ENCODE data around the gene AP2B1. TPM values are rescaled to one million over a fixed set of nuclear protein-coding genes. Genes with fewer than 3 reads are reported as not detected.
"Not testable (repeated sequence)": the region's sequence is repeated elsewhere in the genome, so short reads cannot be mapped to it uniquely, and the experiment has no call there.

AP2B1 gene
- total RNA-seq, 2 donors from 2014 or later = 29.3 to 43.6 TPM

- ATAC-seq = no peak
- Histone ChIP-seq H3K36me3 (replicated peaks in 1 of 2; ENCODE audit: insufficient read depth in 1 of 2, low read depth in 2 of 2) (no peaks in the 10 kb centered on the region), H3K27me3 (no peaks in the 10 kb centered on the region), H3K4me3 (no peak overlapping the region), H3K9me3 (no peaks in the 10 kb centered on the region), H3K27ac (no peak overlapping the region), H3K4me1 (peaks cover 7% of the 10 kb centered on the region)
- no peak for TF ChIP-seq CTCF (IDR thresholded peaks at IDR 0.05)
- TF ChIP-seq POLR2A (IDR thresholded peaks at IDR 0.05) = no peak
- WGBS, 2 donors = 80 to 88% methylated on average over 5 of the region's 5 CpGs
- no peak for DNase-seq
- intact Hi-C loops (cut with DNase I) = no loop called here
These were observed 114.4 kb downstream of the AP2B1 start for GRCh38 chr17:35701491-35701890.

GRCh38 chr17:35703308-35703707, 116.2 kb downstream of the AP2B1 start:
- H3K27me3 ChIP-seq; H3K9me3 ChIP-seq; ATAC-seq; intact Hi-C loops (cut with DNase I); H3K4me3 ChIP-seq; H3K27ac ChIP-seq; H3K36me3 ChIP-seq (replicated peaks in 1 of 2; ENCODE audit: insufficient read depth in 1 of 2, low read depth in 2 of 2); DNase-seq: not testable (repeated sequence)
- H3K4me1 ChIP-seq = peaks cover 17% of the 10 kb centered on the region
- WGBS, 2 donors = 93 to 98% methylated on average over 2 of the region's 2 CpGs

GRCh38 chr17:35705230-35705629, 118.1 kb downstream of the AP2B1 start:
- no peak overlapping the region for H3K27ac ChIP-seq
- ATAC-seq = no peak
- WGBS, 2 donors = 93 to 100% methylated on average over 1 of the region's 1 CpG

GRCh38 chr17:35705705-35706104, 118.6 kb downstream of the AP2B1 start:
- Histone ChIP-seq H3K27ac (no peak overlapping the region), H3K27me3 (no peaks in the 10 kb centered on the region), H3K36me3 (replicated peaks in 1 of 2; ENCODE audit: insufficient read depth in 1 of 2, low read depth in 2 of 2) (no peaks in the 10 kb centered on the region), H3K4me3 (no peak overlapping the region), H3K9me3 (no peaks in the 10 kb centered on the region), H3K4me1 (peaks cover 33% of the 10 kb centered on the region)
- 62 to 75% methylated on average over 5 of the region's 5 CpGs for WGBS, 2 donors
- DNase-seq (no peak), ATAC-seq (no peak)
- TF ChIP-seq POLR2A (IDR thresholded peaks at IDR 0.05) (no peak), CTCF (IDR thresholded peaks at IDR 0.05) (no peak)
- intact Hi-C loops (cut with DNase I) = no loop called here

More at GRCh38 chr17:35705230-35705629, 118.1 kb downstream of the AP2B1 start:
- intact Hi-C loops (cut with DNase I) = no loop called here
- Histone ChIP-seq H3K4me3 (no peak overlapping the region), H3K9me3 (no peaks in the 10 kb centered on the region), H3K4me1 (peaks cover 33% of the 10 kb centered on the region), H3K27me3 (no peaks in the 10 kb centered on the region), H3K36me3 (replicated peaks in 1 of 2; ENCODE audit: insufficient read depth in 1 of 2, low read depth in 2 of 2) (no peaks in the 10 kb centered on the region)
- TF ChIP-seq POLR2A (IDR thresholded peaks at IDR 0.05) (no peak), CTCF (IDR thresholded peaks at IDR 0.05) (no peak)
- no peak for DNase-seq

GRCh38 chr17:35708149-35708548, 121.0 kb downstream of the AP2B1 start:
- Histone ChIP-seq H3K4me1 (peaks cover 44% of the 10 kb centered on the region), H3K9me3 (no peaks in the 10 kb centered on the region), H3K36me3 (replicated peaks in 1 of 2; ENCODE audit: insufficient read depth in 1 of 2, low read depth in 2 of 2) (no peaks in the 10 kb centered on the region), H3K27me3 (no peaks in the 10 kb centered on the region), H3K4me3 (no peak overlapping the region), H3K27ac (peak overlapping the region in 2 of 4 donors; percentile 21 to 58)
- no peak for TF ChIP-seq POLR2A (IDR thresholded peaks at IDR 0.05)
- TF ChIP-seq CTCF (IDR thresholded peaks at IDR 0.05) = no peak
- ATAC-seq (no peak), DNase-seq (no peak)
- intact Hi-C loops (cut with DNase I) = no loop called here
- WGBS, 2 donors = 48% methylated on average over 3 of the region's 3 CpGs

Measured in body of pancreas (tissue), 4 donors.